Left ventricle myocardium inferior (tissue), 1 donor: ENCODE measurements around the gene RTKN2. TPM values are rescaled to one million over a fixed set of nuclear protein-coding genes. Genes with fewer than 3 reads are reported as not detected.

Experiments
- DNase-seq: peaks from one replicate; pipeline ENCODE4 v3.0.0-alpha.2; 2020
- H3K27ac ChIP-seq: fragments of 200-600 bp; replicated peaks from 2 replicates; pipeline ENCODE4 v1.8.0; 2021
- H3K27me3 ChIP-seq: fragments of 200-600 bp; 2 replicates; pipeline ENCODE4 v1.8.0; 2021; ENCODE audit warnings: low read depth
- H3K36me3 ChIP-seq: fragments of 200-600 bp; 2 replicates; pipeline ENCODE4 v1.8.0; 2021
- H3K4me1 ChIP-seq: fragments of 200-600 bp; 2 replicates; pipeline ENCODE4 v1.8.0; 2021
- H3K4me3 ChIP-seq: fragments of 200-600 bp; 2 replicates; pipeline ENCODE4 v1.8.0; 2021; ENCODE audit warnings: mild to moderate bottlenecking, moderate library complexity
- H3K9me3 ChIP-seq: fragments of 200-600 bp; replicated peaks from 2 replicates; pipeline ENCODE4 v1.8.0; 2021
- intact Hi-C: fragments of 100-400 bp; cut with micrococcal nuclease; formaldehyde crosslinking; loops from one replicate; pipeline ENCODE4 v1.11.0; 2022
- total RNA-seq: library from RNA; stranded (reverse); fragmentation: NEBNext Ultra II Directional; extraction: Animal tissue kit (Norgen Biotek cat#: 25700); gene quantifications from one replicate; pipeline ENCODE4 v1.2.1, GENCODE V29; 2021
- TF ChIP-seq, protein P1 (sequence below): fragments of 200-600 bp; IDR thresholded peaks from 2 replicates; pipeline ENCODE4 v1.8.0; 2021; ENCODE audit warnings: antibody characterized with exemption, mild to moderate bottlenecking, borderline replicate concordance
- donor health status: DM: no; HTN: yes; CAD: no; lungs with severe emphysema.

RTKN2 gene
- total RNA-seq, 1 donor from 2014 or later, result not detected

DNA sequence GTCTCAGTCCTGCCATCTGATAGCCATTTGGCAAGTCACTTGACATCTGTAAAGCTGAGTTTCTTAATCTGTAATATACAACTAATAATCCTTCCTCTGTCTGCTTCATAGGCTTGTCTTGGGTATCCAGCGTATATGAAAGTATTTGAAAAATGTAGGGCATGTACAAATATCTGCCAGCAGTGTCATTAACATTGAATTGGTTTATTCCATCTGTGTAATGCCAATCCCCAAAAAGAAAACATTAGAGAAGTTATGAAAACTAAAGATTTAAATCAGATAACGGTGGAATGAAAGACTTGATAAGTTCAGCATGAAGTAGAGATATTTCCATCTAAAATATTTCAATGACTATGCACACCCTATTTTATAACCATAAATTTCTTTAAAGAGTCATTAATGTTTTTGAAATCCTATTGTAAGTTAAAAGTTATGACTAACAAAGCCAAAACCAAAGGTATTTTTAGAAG is 9.8 kb upstream of the RTKN2 start:
- DNase-seq, result no peak
- Histone ChIP-seq H3K4me3 (no peak overlapping the region), H3K27me3 (peaks cover 25% of the 10 kb centered on the region), H3K4me1 (no peaks in the 10 kb centered on the region), H3K9me3 (no peaks in the 10 kb centered on the region), H3K27ac (no peak overlapping the region), H3K36me3 (no peaks in the 10 kb centered on the region)
- intact Hi-C loops, result no loop called here
- TF ChIP-seq, protein P1, sequence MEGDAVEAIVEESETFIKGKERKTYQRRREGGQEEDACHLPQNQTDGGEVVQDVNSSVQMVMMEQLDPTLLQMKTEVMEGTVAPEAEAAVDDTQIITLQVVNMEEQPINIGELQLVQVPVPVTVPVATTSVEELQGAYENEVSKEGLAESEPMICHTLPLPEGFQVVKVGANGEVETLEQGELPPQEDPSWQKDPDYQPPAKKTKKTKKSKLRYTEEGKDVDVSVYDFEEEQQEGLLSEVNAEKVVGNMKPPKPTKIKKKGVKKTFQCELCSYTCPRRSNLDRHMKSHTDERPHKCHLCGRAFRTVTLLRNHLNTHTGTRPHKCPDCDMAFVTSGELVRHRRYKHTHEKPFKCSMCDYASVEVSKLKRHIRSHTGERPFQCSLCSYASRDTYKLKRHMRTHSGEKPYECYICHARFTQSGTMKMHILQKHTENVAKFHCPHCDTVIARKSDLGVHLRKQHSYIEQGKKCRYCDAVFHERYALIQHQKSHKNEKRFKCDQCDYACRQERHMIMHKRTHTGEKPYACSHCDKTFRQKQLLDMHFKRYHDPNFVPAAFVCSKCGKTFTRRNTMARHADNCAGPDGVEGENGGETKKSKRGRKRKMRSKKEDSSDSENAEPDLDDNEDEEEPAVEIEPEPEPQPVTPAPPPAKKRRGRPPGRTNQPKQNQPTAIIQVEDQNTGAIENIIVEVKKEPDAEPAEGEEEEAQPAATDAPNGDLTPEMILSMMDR, result no peak

DNA sequence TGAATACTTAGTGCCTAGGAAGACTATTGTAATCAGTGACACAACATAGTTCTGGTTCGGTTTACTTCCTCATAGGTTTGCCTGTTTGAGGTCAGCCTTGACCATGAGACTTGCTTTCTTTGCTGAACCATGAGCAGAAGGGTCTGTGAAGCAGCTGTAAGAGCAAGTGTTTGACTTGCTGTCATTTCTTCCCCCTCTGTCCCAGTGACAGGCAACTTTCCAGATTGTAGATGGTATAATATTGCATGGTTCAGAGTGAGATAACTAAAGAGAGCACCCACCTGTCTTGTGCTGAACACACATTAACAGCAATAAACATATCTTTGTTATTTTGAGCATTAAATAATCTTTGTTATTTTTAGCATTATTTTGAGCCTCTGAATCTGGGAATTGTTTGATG is 9.3 kb upstream of the RTKN2 start:
- H3K36me3 ChIP-seq, result no peaks in the 10 kb centered on the region
- no peak overlapping the region for H3K4me3 ChIP-seq
- H3K4me1 ChIP-seq, result no peaks in the 10 kb centered on the region
- H3K27me3 ChIP-seq, result peaks cover 25% of the 10 kb centered on the region
- H3K27ac ChIP-seq, result no peak overlapping the region
- TF ChIP-seq, protein P1, result no peak
- no peak for DNase-seq
- intact Hi-C loops, result no loop called here
- H3K9me3 ChIP-seq, result no peaks in the 10 kb centered on the region

DNA sequence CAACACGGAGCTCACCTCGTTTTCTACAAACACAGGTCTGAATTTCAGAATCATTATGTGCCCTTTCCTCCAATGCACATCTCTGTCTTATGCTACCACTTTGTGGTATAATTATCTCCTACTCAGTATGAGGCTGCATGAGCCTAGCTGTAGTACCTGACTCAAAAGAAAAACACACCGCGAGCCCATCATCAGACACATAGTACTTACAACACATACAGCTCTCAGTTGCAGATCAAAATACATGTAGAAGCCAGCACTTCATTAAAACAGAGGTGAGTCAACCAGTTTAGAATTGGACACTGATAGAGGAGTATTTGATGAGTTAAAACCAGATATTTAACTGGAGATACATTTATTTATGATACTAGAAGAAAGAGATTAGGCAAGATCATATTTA is 1.4 kb upstream of the RTKN2 start:
- Histone ChIP-seq H3K4me3 (no peak overlapping the region), H3K9me3 (no peaks in the 10 kb centered on the region), H3K27me3 (peaks cover 37% of the 10 kb centered on the region), H3K36me3 (no peaks in the 10 kb centered on the region), H3K4me1 (peaks cover 12% of the 10 kb centered on the region), H3K27ac (no peak overlapping the region)
- no peak for DNase-seq
- TF ChIP-seq, protein P1, result no peak
- intact Hi-C loops, result no loop called here

DNA sequence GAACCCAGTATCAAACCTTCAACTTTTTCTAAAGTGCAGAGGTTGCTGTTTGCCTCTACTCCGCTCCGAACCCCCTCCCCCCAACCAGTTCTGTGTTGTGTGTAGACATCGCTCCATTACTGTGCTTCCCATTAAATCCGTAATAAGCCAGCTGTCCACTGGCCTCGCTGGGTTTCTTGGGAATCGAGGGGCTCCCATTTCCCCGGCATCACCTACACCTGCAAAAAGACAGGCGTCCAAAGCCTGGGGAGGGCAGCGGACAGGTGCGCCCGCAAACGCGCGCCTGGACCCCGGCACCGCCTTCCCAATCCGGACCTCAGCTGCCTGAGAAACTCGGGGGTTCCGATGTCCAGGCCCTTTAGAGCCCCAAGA is 631 bp downstream of the RTKN2 start:
- DNase-seq, result no peak
- peak overlapping the region; percentile 81 for H3K4me3 ChIP-seq
- intact Hi-C loops, result no loop called here
- no peaks in the 10 kb centered on the region for H3K36me3 ChIP-seq
- H3K4me1 ChIP-seq, result peaks cover 12% of the 10 kb centered on the region
- H3K27ac ChIP-seq, result no peak overlapping the region
- TF ChIP-seq, protein P1, result no peak
- H3K27me3 ChIP-seq, result peaks cover 37% of the 10 kb centered on the region
- H3K9me3 ChIP-seq, result no peaks in the 10 kb centered on the region

DNA sequence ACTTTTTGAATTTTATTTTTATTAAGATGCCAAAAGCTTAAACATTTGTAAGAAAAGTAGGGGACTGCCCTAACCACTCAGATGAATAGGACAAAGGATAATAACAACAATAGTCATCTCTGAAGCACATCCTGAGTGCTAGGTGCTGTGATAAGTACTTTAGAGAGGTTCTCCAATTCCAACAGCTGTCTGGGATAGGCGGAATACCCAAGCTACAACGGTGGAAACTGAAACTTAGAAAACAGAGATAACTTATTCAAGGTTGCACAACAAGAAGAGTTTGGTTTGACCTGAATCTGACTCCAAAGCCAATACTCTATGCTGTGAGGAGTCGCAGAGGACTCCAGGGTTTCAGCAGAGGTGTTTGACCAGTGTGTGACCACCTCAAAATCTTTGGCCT is 2.0 kb downstream of the RTKN2 start:
- intact Hi-C loops, result no loop called here
- Histone ChIP-seq H3K4me3 (no peak overlapping the region), H3K4me1 (peaks cover 12% of the 10 kb centered on the region), H3K9me3 (no peaks in the 10 kb centered on the region), H3K36me3 (no peaks in the 10 kb centered on the region), H3K27ac (no peak overlapping the region), H3K27me3 (peaks cover 37% of the 10 kb centered on the region)
- TF ChIP-seq, protein P1, result no peak
- no peak for DNase-seq

DNA sequence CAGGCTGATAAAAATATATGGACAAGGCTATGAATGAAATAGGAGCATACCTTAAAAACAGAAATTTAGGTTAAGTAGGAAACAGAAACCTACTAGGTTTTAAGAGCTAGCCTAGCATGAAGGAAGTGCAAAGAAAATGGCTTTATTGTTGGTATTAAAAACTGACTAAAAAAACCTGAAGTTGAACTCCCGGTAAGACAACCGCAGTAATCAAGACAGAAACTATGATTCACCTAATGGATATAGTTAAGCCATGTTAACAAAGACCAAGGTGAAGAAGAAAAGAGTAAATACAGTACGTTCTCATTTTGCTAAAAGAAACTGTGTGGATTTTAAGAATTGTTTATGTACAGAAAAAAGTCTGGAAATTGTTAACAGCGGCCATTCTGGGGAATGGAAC is 2.5 kb downstream of the RTKN2 start:
- Histone ChIP-seq H3K4me3 (no peak overlapping the region), H3K4me1 (peaks cover 12% of the 10 kb centered on the region), H3K36me3 (no peaks in the 10 kb centered on the region), H3K9me3 (no peaks in the 10 kb centered on the region), H3K27me3 (peaks cover 37% of the 10 kb centered on the region), H3K27ac (no peak overlapping the region)
- intact Hi-C loops, result no loop called here
- TF ChIP-seq, protein P1, result no peak
- no peak for DNase-seq
